HepG2 (cell line): ENCODE measurements around the gene WDR83. TPM values are rescaled to one million over a fixed set of nuclear protein-coding genes. Genes with fewer than 3 reads are reported as not detected.
A peak's percentile ranks its signal among the peaks of the same experiment; 100 is the strongest.

Experiments
- BATF2 ChIP-seq: sonication (generic); formaldehyde crosslinking; IDR thresholded peaks from 2 replicates; pipeline ENCODE4 v1.8.0; 2022; ENCODE audit warnings: mild to moderate bottlenecking, missing genetic modification reagents, moderate library complexity
- HIVEP1 ChIP-seq: sonication (generic); formaldehyde crosslinking; IDR thresholded peaks from 2 replicates; pipeline ENCODE4 v1.4.0; 2020; ENCODE audit warnings: mild to moderate bottlenecking, missing genetic modification reagents
- IRF9 ChIP-seq: sonication (generic); formaldehyde crosslinking; IDR thresholded peaks from 2 replicates; pipeline ENCODE4 v1.8.0; 2022; ENCODE audit warnings: missing genetic modification reagents, mild to moderate bottlenecking, borderline replicate concordance
- POLR2G ChIP-seq: fragments of 200-400 bp; formaldehyde crosslinking; IDR thresholded peaks from 2 replicates; pipeline ENCODE4 v1.6.1; 2018; ENCODE audit warnings: mild to moderate bottlenecking, low read depth, low read length, moderate library complexity
- PRMT3 ChIP-seq: sonication (generic); formaldehyde crosslinking; IDR thresholded peaks from 2 replicates; pipeline ENCODE4 v1.8.1; 2022; ENCODE audit warnings: low read depth, mild to moderate bottlenecking, moderate library complexity, missing genetic modification reagents, borderline replicate concordance
- RNF219 ChIP-seq: sonication (generic); formaldehyde crosslinking; IDR thresholded peaks from 2 replicates; pipeline ENCODE4 v1.5.0; 2020; ENCODE audit warnings: mild to moderate bottlenecking, missing genetic modification reagents
- SALL2 ChIP-seq: sonication (generic); formaldehyde crosslinking; IDR thresholded peaks from 2 replicates; pipeline ENCODE4 v1.8.1; 2023; ENCODE audit warnings: mild to moderate bottlenecking, missing genetic modification reagents, inconsistent platforms
- SETDB1 ChIP-seq: sonication (generic); formaldehyde crosslinking; IDR thresholded peaks from 2 replicates; pipeline ENCODE4 v1.5.1; 2020; ENCODE audit warnings: missing genetic modification reagents, mild to moderate bottlenecking, borderline replicate concordance
- ZBTB21 ChIP-seq: sonication (generic); formaldehyde crosslinking; IDR thresholded peaks from 2 replicates; pipeline ENCODE4 v1.4.0; 2020; ENCODE audit warnings: missing genetic modification reagents
- ZBTB3 ChIP-seq: sonication (generic); formaldehyde crosslinking; IDR thresholded peaks from 2 replicates; pipeline ENCODE4 v1.4.0; 2020; ENCODE audit warnings: low read depth, mild to moderate bottlenecking, moderate library complexity, missing genetic modification reagents, borderline replicate concordance
- ZNF142 ChIP-seq: sonication (generic); formaldehyde crosslinking; IDR thresholded peaks from 2 replicates; pipeline ENCODE4 v1.4.0; 2020; ENCODE audit warnings: missing genetic modification reagents
- ZNF17 ChIP-seq: sonication (generic); formaldehyde crosslinking; IDR thresholded peaks from 2 replicates; pipeline ENCODE4 v1.5.0; 2020; ENCODE audit warnings: mild to moderate bottlenecking, missing genetic modification reagents
- ZNF232 ChIP-seq: sonication (generic); formaldehyde crosslinking; IDR thresholded peaks from 2 replicates; pipeline ENCODE4 v1.4.0; 2020; ENCODE audit warnings: missing genetic modification reagents, borderline replicate concordance
- ZNF235 ChIP-seq: sonication (generic); formaldehyde crosslinking; IDR thresholded peaks from 2 replicates; pipeline ENCODE4 v1.8.1; 2023; ENCODE audit warnings: mild to moderate bottlenecking, missing genetic modification reagents, borderline replicate concordance
- ZNF770 ChIP-seq: sonication (generic); formaldehyde crosslinking; IDR thresholded peaks from 2 replicates; pipeline ENCODE4 v1.5.0; 2020; ENCODE audit warnings: mild to moderate bottlenecking, missing genetic modification reagents
- polyA plus RNA-seq, 8 experiments: library from polyadenylated mRNA; depleted of rRNA in 3 of 8; stranded (reverse) in 7 of 8; unstranded in 1 of 8; fragments of >200 nt; fragmentation: Illumina TruSeq in 4 of 8; extraction: Trizol in 4 of 8; gene quantifications; 2 replicates each; pipeline versions ENCODE4 v1.2.1 to v1.2.3, GENCODE V29; 2011 to 2016; ENCODE audit warnings: low read depth in 4 of 8, missing spikeins in 1 of 8, mixed read lengths in 1 of 8; ENCODE audit not compliant: insufficient read depth in 1 of 8
- total RNA-seq, 5 experiments: library from RNA; depleted of rRNA; stranded (reverse); fragments of >200 nt; fragmentation: Illumina TruSeq; extraction: Trizol; gene quantifications; 2 replicates each; pipeline ENCODE4 v1.2.3, GENCODE V29; 2016; ENCODE audit warnings: low read depth in 1 of 5

Gene WDR83
- total and polyA plus RNA-seq, 2 of the 13 experiments (the other 11 are each of a cell fraction or from before 2014, with no cell fraction given): 4.5 to 10.7 TPM

GRCh38 chr19:12681074-12681987 lies 14.7 kb downstream of the WDR83 start, which contains the start of gene DHPS (continued):
- peak; percentile 69; the same call in 1 of the 2 replicates for TF ChIP-seq ZNF142 (CRISPR knock-in tag)
- peak; percentile 77 for TF ChIP-seq POLR2G
- 0 out of 2 replicates have a peak, but pooled peaks have one; percentile 25 for TF ChIP-seq ZNF770
- TF ChIP-seq SALL2: peak; percentile 62; the same call in 1 of the 2 replicates
- TF ChIP-seq RNF219 (CRISPR knock-in tag): no peak
- TF ChIP-seq ZNF232 (CRISPR knock-in tag): peak; percentile 69; the same call in 1 of the 2 replicates
- no peak for TF ChIP-seq ZBTB3 (CRISPR knock-in tag)
- no peak for TF ChIP-seq ZNF17 (CRISPR knock-in tag)
- TF ChIP-seq HIVEP1: peak; percentile 33; the same call in 1 of the 2 replicates
- no peak for TF ChIP-seq ZBTB21 (CRISPR knock-in tag)
- 0 out of 2 replicates have a peak, but pooled peaks have one; percentile 35 for TF ChIP-seq ZNF235 (CRISPR knock-in tag)
- TF ChIP-seq IRF9 (CRISPR knock-in tag): peak; percentile 63; the same call in 1 of the 2 replicates
- TF ChIP-seq BATF2 (CRISPR knock-in tag): no peak
- TF ChIP-seq PRMT3 (CRISPR knock-in tag): no peak
- no peak for TF ChIP-seq SETDB1 (CRISPR knock-in tag)
